Natural killer cell (primary cell): ENCODE results near the gene GPR22. TPM values are rescaled to one million over a fixed set of nuclear protein-coding genes. Genes with fewer than 3 reads are reported as not detected.

ENCODE experiments used
- ATAC-seq, 3 donors: fragments of 150-1000 bp in 2 of 3; fragments of 200-7000 bp in 1 of 3; cut with Tn5 transposase; 1 replicate in 1 of 3; 2 replicates in 2 of 3; pipeline ENCODE4 v1.10.0; 2021; ENCODE audit warnings: mild to moderate bottlenecking in 2 of 3, moderate library complexity in 2 of 3
- DNase-seq, 2 donors: peaks; one replicate each; pipeline versions ENCODE4 v3.0.0 to v3.0.0-alpha.2; 2013 to 2021; ENCODE audit warnings: mixed read lengths in 1 of 2
- H3K27ac ChIP-seq: one replicate; pipeline ENCODE4 v1.5.1; 2013; ENCODE audit warnings: mild to moderate bottlenecking, low read length
- H3K27me3 ChIP-seq: one replicate; pipeline ENCODE4 v1.6.1; 2013; ENCODE audit warnings: low read length; ENCODE audit not compliant: control insufficient read depth, insufficient read depth
- H3K36me3 ChIP-seq: one replicate; pipeline ENCODE4 v1.6.1; 2013; ENCODE audit warnings: low read length; ENCODE audit not compliant: control insufficient read depth, insufficient read depth
- H3K4me1 ChIP-seq: one replicate; pipeline ENCODE4 v1.6.1; 2013; ENCODE audit warnings: low read length; ENCODE audit not compliant: control insufficient read depth, insufficient read depth
- H3K4me3 ChIP-seq: one replicate; pipeline ENCODE4 v1.5.1; 2013; ENCODE audit warnings: low read length
- H3K9me3 ChIP-seq: one replicate; pipeline ENCODE4 v1.6.1; 2013; ENCODE audit warnings: low read length; ENCODE audit not compliant: control insufficient read depth, insufficient read depth
- H3K27ac Mint-ChIP-seq, 2 donors: one replicate each; pipeline ENCODE4 v1.8.0; 2022; ENCODE audit warnings: mild to moderate bottlenecking in 2 of 2, mixed read lengths in 2 of 2, moderate library complexity in 1 of 2
- H3K27me3 Mint-ChIP-seq, 2 donors: one replicate each; pipeline ENCODE4 v1.8.0; 2022; ENCODE audit warnings: low read depth in 2 of 2, mixed read lengths in 2 of 2
- H3K36me3 Mint-ChIP-seq: one replicate; pipeline ENCODE4 v1.8.0; 2022; ENCODE audit warnings: mixed read lengths
- H3K4me1 Mint-ChIP-seq, 2 donors: one replicate each; pipeline ENCODE4 v1.8.0; 2022; ENCODE audit warnings: mixed read lengths in 2 of 2
- H3K4me3 Mint-ChIP-seq: one replicate; pipeline ENCODE4 v1.8.0; 2022; ENCODE audit warnings: mild to moderate bottlenecking, moderate library complexity, mixed read lengths
- H3K9me3 Mint-ChIP-seq, 2 donors: one replicate each; pipeline ENCODE4 v1.8.0; 2022; ENCODE audit warnings: mixed read lengths in 2 of 2
- WGBS: methylation state at CpG from one replicate; pipeline ENCODE4 v1.1.7; 2013; ENCODE audit warnings: missing lambda C conversion rate; ENCODE audit not compliant: insufficient coverage; 5-methylcytosine and 5-hydroxymethylcytosine counted together
- intact Hi-C: fragments of 100-400 bp; cut with micrococcal nuclease; formaldehyde crosslinking; loops from one replicate; pipeline ENCODE4 v1.14.2; 2022
- total RNA-seq, 4 donors: library from RNA; stranded (reverse); fragments of 120-200 nt in 1 of 4; gene quantifications; one replicate each; pipeline versions ENCODE4 v1.2.3 to v1.2.4, GENCODE V29; 2013 to 2022
- TF ChIP-seq, protein P1 (sequence below): fragments of 200-600 bp; IDR thresholded peaks from one replicate; pipeline ENCODE4 v1.8.0; 2022; ENCODE audit warnings: antibody characterized with exemption

GPR22 gene
- total RNA-seq, 3 donors from 2014 or later (not counting 1 experiment from before 2014, with no cell fraction given), result not detected

DNA sequence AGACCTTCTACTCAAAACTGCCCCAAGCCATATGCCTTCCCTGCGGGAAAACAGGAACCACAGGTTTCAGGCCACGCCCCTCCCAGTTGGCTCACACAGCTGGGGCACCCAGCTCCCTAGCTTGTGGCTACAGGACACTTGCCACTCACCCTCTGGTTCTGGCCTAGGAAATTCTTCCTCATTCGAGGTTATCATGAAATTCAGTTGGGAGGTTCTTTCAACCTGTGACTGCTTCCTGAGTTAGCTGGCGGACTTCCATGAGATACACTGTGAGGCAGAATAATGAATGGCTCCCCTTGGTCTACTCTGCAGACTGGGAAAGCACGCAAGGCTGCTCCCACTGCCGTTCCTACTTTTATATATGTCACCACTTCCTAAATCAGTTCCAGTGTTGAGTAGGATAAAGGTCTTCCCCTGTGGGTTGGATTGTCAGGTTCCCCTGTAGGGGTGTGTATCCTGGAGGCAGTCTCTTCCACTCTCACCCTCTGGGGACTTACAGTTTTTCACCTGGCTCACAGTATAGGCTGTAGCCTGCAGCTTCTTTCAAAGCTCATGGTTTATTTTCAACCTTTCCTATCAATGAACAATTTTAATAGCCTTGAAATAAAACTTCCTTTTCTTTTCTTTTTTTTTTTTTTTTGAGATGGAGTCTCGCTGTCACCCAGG lies 37.0 kb downstream of the GPR22 start:
- ATAC-seq, result no peak
- intact Hi-C loops, result no loop called here
- Mint-ChIP-seq H3K4me1 (peaks cover 33 to 38% of the 10 kb centered on the region in 2 donors), H3K27ac (no peak overlapping the region), H3K4me3 (no peak overlapping the region), H3K9me3 (no peaks in the 10 kb centered on the region), H3K27me3 (no peaks in the 10 kb centered on the region), H3K36me3 (no peaks in the 10 kb centered on the region)
- H3K27ac ChIP-seq, result no peak overlapping the region
- peaks cover 8% of the 10 kb centered on the region for H3K4me1 ChIP-seq
- TF ChIP-seq, protein P1, sequence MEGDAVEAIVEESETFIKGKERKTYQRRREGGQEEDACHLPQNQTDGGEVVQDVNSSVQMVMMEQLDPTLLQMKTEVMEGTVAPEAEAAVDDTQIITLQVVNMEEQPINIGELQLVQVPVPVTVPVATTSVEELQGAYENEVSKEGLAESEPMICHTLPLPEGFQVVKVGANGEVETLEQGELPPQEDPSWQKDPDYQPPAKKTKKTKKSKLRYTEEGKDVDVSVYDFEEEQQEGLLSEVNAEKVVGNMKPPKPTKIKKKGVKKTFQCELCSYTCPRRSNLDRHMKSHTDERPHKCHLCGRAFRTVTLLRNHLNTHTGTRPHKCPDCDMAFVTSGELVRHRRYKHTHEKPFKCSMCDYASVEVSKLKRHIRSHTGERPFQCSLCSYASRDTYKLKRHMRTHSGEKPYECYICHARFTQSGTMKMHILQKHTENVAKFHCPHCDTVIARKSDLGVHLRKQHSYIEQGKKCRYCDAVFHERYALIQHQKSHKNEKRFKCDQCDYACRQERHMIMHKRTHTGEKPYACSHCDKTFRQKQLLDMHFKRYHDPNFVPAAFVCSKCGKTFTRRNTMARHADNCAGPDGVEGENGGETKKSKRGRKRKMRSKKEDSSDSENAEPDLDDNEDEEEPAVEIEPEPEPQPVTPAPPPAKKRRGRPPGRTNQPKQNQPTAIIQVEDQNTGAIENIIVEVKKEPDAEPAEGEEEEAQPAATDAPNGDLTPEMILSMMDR, result no peak
- peaks cover 4% of the 10 kb centered on the region for H3K36me3 ChIP-seq
- no peaks in the 10 kb centered on the region for H3K9me3 ChIP-seq
- H3K4me3 ChIP-seq, result no peak overlapping the region
- DNase-seq, result no peak
- H3K27me3 ChIP-seq, result no peaks in the 10 kb centered on the region
- 70% methylated on average over 6 of the region's 7 CpGs for WGBS

Other genes with a start within 250 kb of the GPR22 start
- 10 to 100 TPM; 49.2 to 54.6 (median 54.2) TPM for gene COG5, start 93.9 kb downstream of the GPR22 start, total RNA-seq
- 10 to 100 TPM in 1 of 3 donors, 1 to 10 TPM in 2; 5.5 to 10.5 (median 9.1) TPM for gene DUS4L, start 93.9 kb downstream of the GPR22 start, total RNA-seq
- 10 to 100 TPM; 22.1 to 33.3 (median 27.1) TPM for gene BCAP29, start 110.2 kb downstream of the GPR22 start, total RNA-seq
- under 1 TPM in 1 of 3 donors, not detected in 2; 0.45 TPM for gene SLC26A4, start 190.8 kb downstream of the GPR22 start, total RNA-seq